ENCODE measurements around the gene POLE. TPM values are rescaled to one million over a fixed set of nuclear protein-coding genes. Genes with fewer than 3 reads are reported as not detected.

Gene POLE
- total RNA-seq, 2 experiments from 2014 or later = 115 to 121 TPM

DNA sequence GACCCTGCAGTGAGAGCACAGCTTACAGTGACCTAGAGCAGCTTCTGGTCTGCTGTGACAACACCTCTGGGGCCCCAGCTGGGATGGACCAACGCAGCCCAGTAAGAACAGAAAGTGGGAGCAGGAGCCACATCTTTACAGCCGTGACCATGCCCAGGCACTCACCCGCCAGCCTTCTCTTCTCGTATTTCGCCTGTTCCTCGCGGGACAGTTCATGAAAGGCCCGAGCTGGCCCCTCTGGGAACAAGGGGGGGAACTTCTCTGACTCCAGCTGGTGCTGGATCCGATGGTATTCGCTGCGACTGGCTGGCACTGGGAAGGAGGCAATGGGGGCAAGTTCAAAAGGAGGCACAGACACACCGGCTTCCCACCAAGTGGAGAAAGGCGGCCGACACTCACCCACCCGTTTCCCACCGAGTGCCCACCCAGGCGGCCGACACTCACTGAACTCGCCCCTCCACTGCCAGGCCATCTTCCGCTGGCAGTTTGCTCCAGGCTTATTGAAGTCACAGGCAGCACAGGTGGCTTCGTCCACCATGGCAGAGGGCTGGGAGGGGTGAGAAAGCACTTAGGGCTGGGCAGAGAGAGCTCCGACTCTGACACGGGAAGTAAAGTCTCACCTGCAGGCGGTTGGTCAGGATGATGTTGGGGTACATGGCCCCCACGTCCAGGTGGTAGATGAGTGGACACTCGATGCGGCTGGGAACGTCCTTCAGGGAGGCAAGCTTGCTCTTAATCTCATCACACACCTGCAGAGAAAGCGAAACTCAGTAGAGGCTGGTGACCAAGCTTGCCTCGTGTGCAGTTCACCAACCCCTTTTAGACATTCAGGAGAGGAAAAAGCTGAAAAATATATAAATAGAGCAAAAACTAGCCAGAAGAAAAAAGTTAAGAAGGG is 18.7 kb downstream of the POLE start:
- ChIA-PET POLR2A (interaction anchor here (0.6 kb wide), 1 partner anchor 18 kb away, joined by 3 read pairs; no protein-coding TSS in a partner anchor), CTCF (interaction anchor here (1.1 to 1.4 kb wide), 2 partner anchors 8 to 54 kb away, joined by 3 read pairs; no protein-coding TSS in a partner anchor)
- H3K4me1 Mint-ChIP-seq (ENCODE audit: low read depth) = no peaks in the 10 kb centered on the region
- intact Hi-C loops (cut with micrococcal nuclease) = no loop called here
- H3K36me3 Mint-ChIP-seq (ENCODE audit: low read depth) = peaks cover 71% of the 10 kb centered on the region
- ATAC-seq = no peak
- TF ChIP-seq, protein P1, sequence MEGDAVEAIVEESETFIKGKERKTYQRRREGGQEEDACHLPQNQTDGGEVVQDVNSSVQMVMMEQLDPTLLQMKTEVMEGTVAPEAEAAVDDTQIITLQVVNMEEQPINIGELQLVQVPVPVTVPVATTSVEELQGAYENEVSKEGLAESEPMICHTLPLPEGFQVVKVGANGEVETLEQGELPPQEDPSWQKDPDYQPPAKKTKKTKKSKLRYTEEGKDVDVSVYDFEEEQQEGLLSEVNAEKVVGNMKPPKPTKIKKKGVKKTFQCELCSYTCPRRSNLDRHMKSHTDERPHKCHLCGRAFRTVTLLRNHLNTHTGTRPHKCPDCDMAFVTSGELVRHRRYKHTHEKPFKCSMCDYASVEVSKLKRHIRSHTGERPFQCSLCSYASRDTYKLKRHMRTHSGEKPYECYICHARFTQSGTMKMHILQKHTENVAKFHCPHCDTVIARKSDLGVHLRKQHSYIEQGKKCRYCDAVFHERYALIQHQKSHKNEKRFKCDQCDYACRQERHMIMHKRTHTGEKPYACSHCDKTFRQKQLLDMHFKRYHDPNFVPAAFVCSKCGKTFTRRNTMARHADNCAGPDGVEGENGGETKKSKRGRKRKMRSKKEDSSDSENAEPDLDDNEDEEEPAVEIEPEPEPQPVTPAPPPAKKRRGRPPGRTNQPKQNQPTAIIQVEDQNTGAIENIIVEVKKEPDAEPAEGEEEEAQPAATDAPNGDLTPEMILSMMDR (IDR thresholded peaks at IDR 0.05) = no peak
- no peaks in the 10 kb centered on the region for H3K27me3 Mint-ChIP-seq
- H3K4me3 Mint-ChIP-seq = no peak overlapping the region
- H3K9me3 Mint-ChIP-seq = no peaks in the 10 kb centered on the region
- H3K27ac Mint-ChIP-seq = no peak overlapping the region
- DNase-seq = no peak

DNA sequence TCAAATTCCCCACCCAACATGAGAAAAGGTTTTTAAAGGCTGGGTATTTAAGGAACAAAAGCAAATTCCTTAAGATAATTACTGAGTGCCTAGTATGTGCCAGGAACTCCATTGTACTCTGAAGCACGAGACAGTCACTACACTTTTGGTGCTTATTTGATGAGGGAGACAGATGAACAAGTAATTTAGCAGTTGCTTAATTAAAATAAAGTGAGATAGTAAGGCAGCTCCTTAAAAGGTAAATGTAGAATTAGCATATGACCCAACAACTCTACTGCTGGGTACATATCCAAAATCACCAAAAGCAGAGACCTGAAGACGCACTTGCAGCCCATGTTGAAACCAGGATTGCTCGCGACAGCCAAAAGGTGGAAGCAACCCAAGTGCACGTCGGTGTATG is 21.3 kb downstream of the POLE start:
- TF ChIP-seq, protein P1 (IDR thresholded peaks at IDR 0.05) = no peak
- peaks cover 82% of the 10 kb centered on the region for H3K36me3 Mint-ChIP-seq (ENCODE audit: low read depth)
- DNase-seq (no peak), ATAC-seq (no peak)
- ChIA-PET CTCF (interaction anchor here (1.6 kb wide), 1 partner anchor 14 kb away, joined by 3 read pairs; no protein-coding TSS in a partner anchor), POLR2A (interaction anchor here (1.2 kb wide), 2 partner anchors 10 to 17 kb away, joined by 3 to 4 read pairs; no protein-coding TSS in a partner anchor)
- peaks cover 4% of the 10 kb centered on the region for H3K4me1 Mint-ChIP-seq (ENCODE audit: low read depth)
- H3K27me3 Mint-ChIP-seq = no peaks in the 10 kb centered on the region
- H3K9me3 Mint-ChIP-seq = no peaks in the 10 kb centered on the region
- no peak overlapping the region for H3K27ac Mint-ChIP-seq
- H3K4me3 Mint-ChIP-seq = no peak overlapping the region
- intact Hi-C loops (cut with micrococcal nuclease) = no loop called here

DNA sequence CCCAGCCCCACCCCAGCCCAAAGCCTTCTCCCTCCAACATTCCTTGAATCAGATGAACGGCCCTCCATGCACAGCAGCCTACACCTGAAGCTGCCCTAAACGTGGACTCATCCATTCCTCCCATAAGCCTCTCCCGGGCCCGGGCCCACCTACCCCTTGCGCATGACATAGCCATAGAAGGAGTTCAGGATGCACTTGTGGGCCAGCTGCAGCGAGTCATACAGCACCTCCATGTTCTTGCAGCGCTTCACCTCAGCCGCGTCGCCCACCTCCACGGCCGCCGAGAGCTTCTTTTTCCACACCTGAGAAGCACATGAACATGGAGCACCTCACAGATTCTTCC is 22.0 kb downstream of the POLE start:
- Mint-ChIP-seq H3K9me3 (no peaks in the 10 kb centered on the region), H3K36me3 (ENCODE audit: low read depth) (peaks cover 83% of the 10 kb centered on the region), H3K4me3 (no peak overlapping the region), H3K27ac (no peak overlapping the region), H3K27me3 (no peaks in the 10 kb centered on the region), H3K4me1 (ENCODE audit: low read depth) (peaks cover 4% of the 10 kb centered on the region)
- no peak for DNase-seq
- CTCF ChIA-PET = interaction anchor here (1.6 kb wide), 1 partner anchor 13 kb away, joined by 3 read pairs; no protein-coding TSS in a partner anchor
- no peak for ATAC-seq
- POLR2A ChIA-PET = interaction anchor here (1.2 kb wide), 1 partner anchor 9 kb away, joined by 4 read pairs; no protein-coding TSS in a partner anchor
- TF ChIP-seq, protein P1 (IDR thresholded peaks at IDR 0.05) = no peak
- intact Hi-C loops (cut with micrococcal nuclease) = no loop called here

DNA sequence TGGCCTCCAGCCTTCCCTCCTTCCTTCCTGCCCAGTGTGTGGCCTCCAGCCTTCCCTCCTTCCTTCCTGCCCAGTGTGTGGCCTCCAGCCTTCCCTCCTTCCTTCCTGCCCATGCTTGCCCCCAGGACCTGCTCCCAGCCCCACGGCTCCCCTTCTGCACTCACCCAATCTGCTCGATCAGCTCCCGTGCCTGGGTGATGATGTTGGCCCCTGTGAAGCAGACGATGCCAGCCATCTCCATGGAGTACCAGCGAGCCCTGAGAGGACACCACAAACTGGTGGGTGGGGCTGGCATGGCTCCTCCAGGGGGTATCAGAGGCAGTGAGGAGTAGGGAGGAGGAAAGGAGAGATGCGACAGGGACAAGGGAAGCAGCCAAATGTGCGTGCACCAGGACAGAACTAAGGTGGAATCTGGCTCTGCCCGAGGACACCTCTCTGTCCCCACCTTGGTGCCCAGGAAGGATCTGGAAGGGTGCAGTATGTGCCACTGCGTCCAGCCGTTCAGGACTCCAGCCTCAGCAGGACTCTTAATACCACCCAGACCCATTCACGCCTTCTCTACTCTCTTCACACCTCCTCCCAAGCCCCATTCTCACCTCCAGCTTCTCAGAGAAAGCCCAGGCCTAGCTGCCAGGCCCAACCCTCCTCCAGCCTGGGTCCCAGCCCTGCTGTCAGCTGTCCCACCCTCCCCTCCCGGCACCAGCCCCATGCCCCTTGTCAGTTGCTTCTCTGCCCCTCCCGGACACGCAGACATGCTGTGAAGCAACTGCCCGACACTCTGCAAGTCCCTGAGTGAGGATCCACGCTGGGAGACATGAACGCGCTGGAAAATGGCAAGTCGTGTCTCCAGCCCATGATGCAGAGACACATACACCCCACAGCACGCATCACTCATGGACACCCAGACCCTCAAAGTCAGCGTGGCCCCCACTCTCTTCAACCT is 22.7 kb downstream of the POLE start:
- no peaks in the 10 kb centered on the region for H3K27me3 Mint-ChIP-seq
- no peak overlapping the region for H3K4me3 Mint-ChIP-seq
- no peak overlapping the region for H3K27ac Mint-ChIP-seq
- ChIA-PET CTCF (interaction anchor here (1.6 kb wide), 1 partner anchor 13 kb away, joined by 3 read pairs; no protein-coding TSS in a partner anchor), POLR2A (interaction anchor here (0.7 to 1.4 kb wide), 3 partner anchors 9 to 41 kb away, joined by 3 to 4 read pairs (median 3); no protein-coding TSS in a partner anchor)
- no peak for DNase-seq
- no peak for ATAC-seq
- TF ChIP-seq, protein P1 (IDR thresholded peaks at IDR 0.05) = no peak
- peaks cover 82% of the 10 kb centered on the region for H3K36me3 Mint-ChIP-seq (ENCODE audit: low read depth)
- H3K9me3 Mint-ChIP-seq = no peaks in the 10 kb centered on the region
- intact Hi-C loops (cut with micrococcal nuclease) = no loop called here
- H3K4me1 Mint-ChIP-seq (ENCODE audit: low read depth) = peaks cover 4% of the 10 kb centered on the region

Data from activated CD8-positive, alpha-beta T cell treated with anti-CD3 and anti-CD28 coated beads for 36 hours (primary cell).